ENCODE results near the gene CLEC16A.

The CLEC16A gene

GRCh38 chr16:11047057-11047456 lies 102.7 kb downstream of the CLEC16A start:
- no peak for ATAC-seq

GRCh38 chr16:11047939-11048800 lies 103.8 kb downstream of the CLEC16A start:
- ATAC-seq: no peak

GRCh38 chr16:11049396-11050059 lies 105.2 kb downstream of the CLEC16A start:
- no peak for ATAC-seq

- ATAC-seq: no peak
These were observed 106.2 kb downstream of the CLEC16A start for GRCh38 chr16:11050536-11050935.

- no peak for ATAC-seq
These were observed 106.6 kb downstream of the CLEC16A start for GRCh38 chr16:11050944-11051343.

GRCh38 chr16:11051430-11051829 lies 107.1 kb downstream of the CLEC16A start:
- no peak for ATAC-seq

- peak; percentile 87 to 89 for ATAC-seq
These were observed 107.8 kb downstream of the CLEC16A start for GRCh38 chr16:11051879-11052808.

GRCh38 chr16:11053916-11054460 lies 109.6 kb downstream of the CLEC16A start:
- ATAC-seq: no peak

GRCh38 chr16:11056090-11056992 lies 112.0 kb downstream of the CLEC16A start:
- ATAC-seq: no peak

- ATAC-seq: no peak
These were observed 112.8 kb downstream of the CLEC16A start for GRCh38 chr16:11056993-11057649.

- ATAC-seq: no peak
These were observed 113.5 kb downstream of the CLEC16A start for GRCh38 chr16:11057711-11058345.

GRCh38 chr16:11058832-11059231 lies 114.5 kb downstream of the CLEC16A start:
- ATAC-seq: no peak

GRCh38 chr16:11059588-11059987 lies 115.2 kb downstream of the CLEC16A start:
- ATAC-seq: no peak

GRCh38 chr16:11060364-11060763 lies 116.0 kb downstream of the CLEC16A start:
- no peak for ATAC-seq

- ATAC-seq: no peak
These were observed 116.5 kb downstream of the CLEC16A start for GRCh38 chr16:11060842-11061241.

- ATAC-seq: no peak
These were observed 117.4 kb downstream of the CLEC16A start for GRCh38 chr16:11061629-11062270.

GRCh38 chr16:11063448-11064201 lies 119.3 kb downstream of the CLEC16A start:
- no peak for ATAC-seq

GRCh38 chr16:11064202-11064540 lies 119.8 kb downstream of the CLEC16A start:
- ATAC-seq: no peak

- ATAC-seq: no peak
These were observed 120.5 kb downstream of the CLEC16A start for GRCh38 chr16:11064851-11065250.

Data from activated CD4-positive, CD25-positive, alpha-beta regulatory T cell treated with anti-CD3 and anti-CD28 coated beads, Interleukin-2, amount 50 U/mL, for 24 hours (primary cell).